GM18951 (cell line): ENCODE measurements around the gene GPR17.
A peak's percentile ranks its signal among the peaks of the same experiment; 100 is the strongest.

Source experiments
- POLR2A ChIP-seq: IDR thresholded peaks from 4 replicates; pipeline ENCODE4 v1.6.1; 2011; ENCODE audit warnings: mild to moderate bottlenecking; ENCODE audit not compliant: insufficient read length, insufficient read depth; ENCODE audit errors: extremely low read depth
- in situ Hi-C: fragments of 300-500 bp; cut with MboI; formaldehyde crosslinking; loops from one replicate; pipeline ENCODE4 v1.12.0; 2022; ENCODE audit warnings: low sequenced_read_pairs, mixed read lengths, inconsistent platforms; ENCODE audit not compliant: unreplicated experiment

GPR17 gene

DNA sequence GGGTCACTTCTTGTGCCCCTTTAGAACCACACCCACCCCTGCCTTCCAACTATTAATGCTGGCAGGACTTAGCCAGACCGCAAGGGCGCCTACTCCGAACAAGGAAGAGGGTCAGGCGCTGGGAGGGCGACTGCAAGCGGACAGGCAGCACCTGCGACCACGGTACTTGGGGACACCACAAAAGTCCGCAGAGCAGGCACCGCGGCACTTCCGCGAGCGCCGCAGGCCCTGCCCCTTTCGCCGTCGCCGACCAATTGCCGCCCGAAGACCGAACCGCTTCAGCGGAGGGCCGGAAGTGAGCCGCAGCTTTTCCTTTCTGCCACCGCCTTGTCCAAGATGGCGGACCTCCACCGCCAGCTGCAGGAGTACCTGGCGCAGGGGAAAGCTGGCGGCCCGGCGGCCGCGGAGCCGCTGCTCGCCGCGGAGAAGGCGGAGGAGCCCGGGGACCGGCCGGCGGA, 55.3 kb downstream of the GPR17 start, which contains the start of gene SFT2D3:
TSS of gene SFT2D3 (plus strand) at position 305 of the 458 bp plus-strand sequence. CDS start at position 337, 32 bp downstream.
- peak; percentile 99 for TF ChIP-seq POLR2A
- in situ Hi-C loops = no loop called here

DNA sequence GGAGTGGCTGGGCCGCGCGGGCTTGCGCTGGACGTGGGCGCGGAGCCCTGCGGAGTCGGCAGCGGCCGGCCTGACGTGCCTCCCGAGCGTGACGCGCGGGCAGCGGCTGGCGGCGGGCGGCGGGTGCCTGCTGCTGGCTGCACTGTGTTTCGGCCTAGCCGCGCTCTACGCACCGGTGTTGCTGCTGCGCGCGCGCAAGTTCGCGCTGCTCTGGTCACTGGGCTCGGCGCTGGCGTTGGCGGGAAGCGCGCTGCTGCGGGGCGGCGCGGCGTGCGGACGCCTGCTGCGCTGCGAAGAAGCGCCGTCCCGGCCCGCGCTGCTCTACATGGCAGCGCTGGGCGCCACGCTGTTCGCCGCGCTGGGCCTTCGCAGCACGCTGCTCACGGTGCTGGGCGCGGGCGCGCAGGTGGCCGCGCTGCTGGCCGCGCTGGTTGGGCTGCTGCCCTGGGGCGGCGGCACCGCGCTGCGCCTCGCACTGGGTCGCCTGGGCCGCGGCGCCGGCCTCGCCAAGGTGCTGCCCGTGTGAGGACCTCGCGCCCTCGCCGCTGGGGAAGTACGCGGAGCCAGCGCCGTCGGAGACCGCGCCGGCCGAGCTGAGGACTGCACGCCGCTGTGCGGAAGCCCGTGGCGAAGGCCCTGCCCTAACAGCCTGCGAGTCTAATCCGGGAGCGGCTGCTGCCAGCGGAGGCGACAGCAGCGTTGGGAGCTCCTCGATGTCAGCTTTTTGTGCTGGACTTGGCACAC, 55.9 kb downstream of the GPR17 start:
- peak; percentile 51 for TF ChIP-seq POLR2A
- in situ Hi-C loops = no loop called here
